ACHN (cell line): ENCODE data around the gene KMT2A.
A peak's percentile ranks its signal among the peaks of the same experiment; 100 is the strongest.
"Not testable (repeated sequence)": the region's sequence is repeated elsewhere in the genome, so short reads cannot be mapped to it uniquely, and the experiment has no call there.

Experiments
- DNase-seq: peaks from one replicate; pipeline ENCODE4 v3.0.0-alpha.2; 2015
- in situ Hi-C: cut with HindIII; loops from 2 replicates; pipeline ENCODE4 v1.10.0; 2017; ENCODE audit warnings: low sequenced_read_pairs, low pct_ligation_motif_present, low pct_unique_long_range_greater_than_20kb

KMT2A gene

DNA sequence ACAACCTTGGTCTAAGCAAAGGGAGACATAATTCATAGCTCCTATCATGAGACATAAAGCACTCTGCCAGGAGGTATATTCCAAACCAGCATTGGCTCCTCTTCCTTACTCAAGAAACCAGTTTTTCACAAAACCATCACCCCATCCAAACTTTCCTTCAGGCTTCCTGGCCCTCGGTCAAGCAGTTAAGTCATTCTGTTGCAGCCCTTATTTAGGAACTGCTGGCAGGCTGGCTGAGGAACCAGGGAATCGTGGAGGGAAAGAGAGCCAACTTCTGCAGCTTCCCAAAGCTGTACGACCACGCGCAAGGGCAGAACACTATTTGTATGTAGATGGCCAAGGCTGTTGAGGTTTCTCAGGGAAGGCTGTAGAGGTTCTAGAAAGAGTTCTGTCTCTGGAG, 128.8 kb downstream of the KMT2A start:
- in situ Hi-C loops: no loop called here
- DNase-seq: no peak

DNA sequence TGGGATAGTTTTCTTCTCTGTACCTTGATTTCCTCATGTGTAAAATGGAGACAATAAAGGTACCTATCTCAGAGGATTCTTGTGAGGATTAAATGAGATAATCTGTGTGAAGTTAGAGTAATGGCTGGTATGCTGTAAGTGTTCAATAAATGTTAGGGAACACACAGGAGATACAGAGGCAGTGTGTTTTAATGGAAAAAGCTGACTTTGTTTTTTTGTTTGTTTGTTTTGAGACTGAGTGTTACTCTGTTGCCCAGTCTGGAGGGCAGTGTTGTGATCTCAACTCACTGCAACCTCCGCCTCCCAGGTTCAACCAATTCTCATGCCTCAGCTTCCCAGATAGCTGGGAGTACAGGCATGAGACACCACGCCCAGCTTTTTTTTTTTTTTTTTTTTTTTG, 133.4 kb downstream of the KMT2A start:
- no peak for DNase-seq
- in situ Hi-C loops: no loop called here

DNA sequence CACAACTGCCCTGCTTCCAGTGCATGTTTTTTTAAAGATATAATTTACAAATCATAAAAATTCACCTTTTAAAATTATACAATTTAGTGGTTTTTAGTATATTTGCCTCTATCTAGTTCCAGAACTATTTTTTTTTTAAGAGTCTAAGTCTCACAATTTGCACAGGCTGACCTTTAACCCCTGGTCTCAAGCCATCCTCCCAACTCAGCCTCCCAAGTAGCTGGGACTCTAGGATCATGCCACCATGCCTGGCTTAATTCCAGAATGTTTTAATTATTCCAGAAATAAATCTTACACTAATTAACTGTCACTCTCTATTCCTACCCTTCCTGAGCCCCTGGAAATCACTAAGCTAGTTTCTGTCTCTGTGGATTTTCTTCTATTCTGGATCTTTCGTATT, 134.5 kb downstream of the KMT2A start:
- no peak for DNase-seq
- in situ Hi-C loops: no loop called here

DNA sequence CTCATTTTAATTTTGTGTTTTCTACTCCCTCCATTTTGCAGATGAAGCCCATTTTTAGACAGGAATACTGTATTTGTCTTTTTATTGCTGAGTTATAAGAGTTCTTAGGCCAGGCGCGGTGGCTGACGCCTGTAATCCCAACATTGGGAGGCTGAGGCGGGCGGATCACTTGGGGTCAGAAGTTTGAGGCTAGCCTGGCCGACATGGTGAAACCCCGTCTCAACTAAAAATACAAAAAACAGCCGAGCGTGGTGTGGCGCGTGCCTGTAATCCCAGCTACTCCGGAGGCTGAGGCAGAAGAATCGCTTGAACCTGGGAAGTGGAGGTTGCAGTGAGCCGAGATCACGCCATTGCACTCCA, 135.4 kb downstream of the KMT2A start:
- in situ Hi-C loops, DNase-seq: not testable (repeated sequence)

DNA sequence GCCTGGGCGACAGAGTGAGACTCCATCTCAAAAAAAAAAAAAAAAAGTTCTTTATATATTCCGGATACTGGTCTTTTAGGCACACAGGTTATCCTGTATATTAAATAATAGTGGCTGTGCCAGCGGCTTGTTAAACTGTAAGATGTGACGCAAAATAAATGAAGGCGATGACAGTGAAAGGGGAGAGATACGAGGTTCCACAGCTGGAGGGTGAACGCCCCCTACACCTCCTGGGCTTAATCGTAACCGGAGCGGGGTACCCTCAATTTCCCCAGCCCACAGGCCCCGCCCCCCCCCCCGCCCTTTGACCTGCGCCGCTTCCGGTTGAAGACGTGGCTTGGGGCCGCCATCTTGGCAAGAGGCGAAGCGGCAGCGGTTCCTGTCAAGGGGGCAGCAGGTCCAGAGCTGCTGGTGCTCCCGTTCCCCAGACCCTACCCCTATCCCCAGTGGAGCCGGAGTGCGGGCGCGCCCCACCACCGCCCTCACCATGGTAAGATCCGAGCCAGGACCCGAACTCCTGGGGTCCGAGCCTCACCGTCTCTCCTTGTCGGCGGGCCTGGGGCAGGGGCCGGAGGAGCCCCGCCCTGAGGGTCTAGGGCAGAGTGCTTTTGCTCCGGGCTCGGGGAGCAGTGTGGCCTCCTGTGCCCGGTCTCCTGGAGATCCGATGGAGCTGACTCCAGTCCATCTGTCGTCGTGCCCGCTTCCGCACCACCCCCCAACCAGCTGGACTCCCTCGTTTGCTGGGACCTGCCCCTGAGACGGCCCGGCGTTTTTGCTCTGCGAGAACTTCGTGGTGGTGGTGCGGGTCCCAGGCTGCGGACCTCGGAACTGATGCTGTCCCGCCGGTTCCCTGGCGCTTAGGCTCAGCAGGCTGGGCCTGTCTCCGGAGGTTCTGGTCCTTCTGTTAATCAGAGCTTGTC, 136.0 kb downstream of the KMT2A start, which contains the start of gene ARCN1:
Gene ARCN1, plus strand, starts transcription at position 349 of the 920 bp plus-strand sequence. Its CDS starts 139 bp downstream, at position 488.
- DNase-seq: peak; percentile 65
- in situ Hi-C loops: no loop called here

DNA sequence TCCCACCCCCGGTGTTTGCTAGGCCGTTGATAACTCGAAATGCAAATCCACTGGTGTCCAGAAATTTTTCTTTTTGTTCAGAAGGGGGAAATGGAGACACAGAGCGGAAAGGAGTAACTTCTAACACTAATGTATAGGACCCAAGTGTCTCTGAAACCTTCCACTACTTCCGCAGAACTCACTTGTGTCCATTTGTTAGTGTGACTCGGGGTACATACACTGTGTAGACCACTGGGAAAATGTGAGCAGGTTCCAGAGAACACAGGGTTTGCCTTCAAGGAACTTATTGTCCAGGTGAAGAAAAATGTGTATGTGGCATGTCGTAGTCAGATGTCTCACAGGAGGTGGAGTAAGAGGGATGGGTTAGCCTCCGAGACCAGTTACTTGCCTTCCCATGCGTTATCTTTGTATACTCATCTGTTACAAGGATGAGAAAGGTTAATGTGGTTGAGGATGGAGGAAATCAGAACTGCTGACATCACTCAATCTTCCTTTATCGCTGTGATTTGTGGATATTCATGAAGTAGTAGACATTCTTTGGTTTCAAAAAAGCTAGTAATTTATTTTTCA, 136.8 kb downstream of the KMT2A start:
- in situ Hi-C loops: no loop called here
- peak; percentile 14 for DNase-seq

DNA sequence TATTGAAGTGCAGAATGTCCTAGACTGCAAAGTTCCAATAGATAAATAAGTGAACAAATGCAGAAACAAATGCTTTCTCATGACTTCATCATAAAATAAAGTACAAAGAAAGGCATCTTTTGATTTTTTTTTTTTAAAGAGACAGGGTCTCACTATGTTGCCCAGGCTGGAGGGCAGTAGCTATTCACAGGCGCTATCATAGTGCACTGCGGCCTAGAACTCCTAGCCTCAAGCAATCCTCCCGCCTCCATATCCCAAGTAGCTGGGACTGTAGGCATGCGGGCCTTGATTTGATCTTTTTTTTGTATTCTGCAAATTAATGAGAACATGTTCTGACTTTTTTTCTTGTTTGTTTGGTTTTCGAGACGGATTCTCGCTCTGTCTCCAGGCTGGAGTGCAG, 138.3 kb downstream of the KMT2A start:
- DNase-seq: no peak
- in situ Hi-C loops: no loop called here
